Measurements from ENCODE around the gene TMEM131L.
A peak's percentile ranks its signal among the peaks of the same experiment; 100 is the strongest.

Gene TMEM131L

DNA sequence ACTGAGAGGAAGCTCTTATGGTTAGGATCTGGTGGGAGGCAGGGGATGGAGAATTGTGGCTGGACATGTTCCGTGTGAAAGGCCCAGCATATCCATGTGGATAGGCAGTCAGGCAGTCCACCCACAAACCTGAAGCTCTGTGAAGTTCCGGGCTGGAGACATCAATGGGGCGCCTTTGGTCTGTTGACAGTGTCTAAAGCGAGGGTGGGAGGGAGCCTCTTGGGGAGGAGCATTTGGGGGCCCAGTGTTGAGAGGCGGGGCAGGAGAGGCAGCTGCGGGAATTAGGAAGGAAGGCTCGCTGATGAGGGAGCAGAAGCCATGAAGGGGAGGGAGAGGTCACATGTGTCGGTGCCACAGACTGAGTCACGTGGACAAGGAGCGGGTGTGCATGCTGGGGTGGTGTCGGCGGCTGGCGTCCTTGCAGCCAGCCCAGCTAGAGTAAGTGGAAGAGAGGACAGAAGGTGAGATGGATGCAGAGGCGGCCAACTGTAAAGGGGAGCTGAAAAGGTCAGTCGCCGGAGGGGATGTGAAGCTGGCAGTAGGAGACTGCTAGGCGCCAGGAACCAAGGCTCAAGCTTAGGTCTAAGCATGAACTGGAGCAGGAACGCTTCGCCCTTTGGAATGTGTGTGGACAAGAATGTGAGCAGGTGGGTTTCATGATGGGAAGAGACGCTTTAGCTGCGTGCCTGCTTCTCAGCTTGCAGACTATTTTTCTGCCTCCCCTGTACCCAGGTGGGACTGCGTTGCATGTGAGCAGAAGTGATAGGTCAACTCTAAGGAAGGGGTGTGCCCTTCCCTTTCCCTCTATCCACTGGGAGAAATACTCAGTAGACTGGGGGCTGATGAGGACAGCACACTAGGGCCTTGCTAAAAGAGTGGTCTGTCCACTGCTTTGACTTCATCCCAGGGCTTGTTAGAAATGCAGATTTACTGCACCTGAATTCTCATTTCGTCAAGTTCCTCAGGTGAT lies 174.0 kb downstream of the TMEM131L start:
- Histone ChIP-seq H3K9ac (peak overlapping the region in 3 of 11 experiments; percentile 5 to 66 (median 50); a peak in 6 of 22 replicates), H3K4me2 (peak overlapping the region; percentile 19 to 93 (median 54)), H3K4me1 (peaks cover 61 to 86% (median 74%) of the 10 kb centered on the region in 10 experiments), H3K9me3 (replicated peaks in 1 of 11) (peaks cover under 1 to 10% (median 3%) of the 10 kb centered on the region in 11 experiments; a peak in 20 of 22 replicates), H3K27me3 (no peaks in the 10 kb centered on the region), H3K27ac (peak overlapping the region in 7 of 11 experiments; percentile 4 to 44 (median 26); a peak in 11 of 22 replicates), H4K20me1 (peaks cover 0 to 12% (median 0%) of the 10 kb centered on the region in 11 experiments; a peak in 1 of 22 replicates), H3K36me3 (peaks cover 9 to 39% (median 34%) of the 10 kb centered on the region in 11 experiments), H3K4me3 (peak overlapping the region in 4 of 10 experiments; percentile 2 to 51 (median 25); a peak in 7 of 20 replicates)
- no peak for TF ChIP-seq Cebpa-rat (IDR thresholded peaks at IDR 0.05)

DNA sequence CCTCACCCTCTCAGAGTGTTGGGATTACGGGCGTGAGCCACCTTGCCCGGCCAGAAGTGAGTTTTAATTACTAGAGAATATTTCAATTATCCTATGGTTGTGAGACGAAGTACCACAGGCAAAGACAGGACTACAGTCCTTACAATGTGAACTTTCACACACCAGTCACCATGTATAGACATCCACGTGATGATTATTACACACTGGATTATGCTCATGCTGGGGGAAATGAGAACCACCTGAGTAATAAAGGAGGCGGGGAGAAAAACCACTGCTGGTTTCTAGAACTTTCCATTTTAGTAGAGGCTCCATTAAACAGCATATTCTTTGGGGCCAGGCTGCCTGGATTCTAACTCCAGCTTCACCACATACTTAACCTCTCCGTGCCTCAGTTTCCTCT lies 175.4 kb downstream of the TMEM131L start:
- Histone ChIP-seq H3K27me3 (no peaks in the 10 kb centered on the region), H3K36me3 (peaks cover 13 to 24% (median 21%) of the 10 kb centered on the region in 11 experiments; a peak in 21 of 22 replicates), H4K20me1 (0 out of 22 replicates have a peak, but pooled peaks cover 0 to 4% (median 0%) of the 10 kb centered on the region in 11 experiments), H3K9me3 (replicated peaks in 1 of 11) (peaks cover 5 to 15% (median 7%) of the 10 kb centered on the region in 11 experiments; a peak in 20 of 22 replicates), H3K4me3 (peak overlapping the region in 2 of 10 experiments; percentile 46 to 51; a peak in 4 of 20 replicates), H3K4me2 (peak overlapping the region; percentile 19 to 93 (median 54); a peak in 15 of 22 replicates), H3K27ac (peak overlapping the region in 4 of 11 experiments; percentile 20 to 34 (median 28); a peak in 5 of 22 replicates), H3K4me1 (peaks cover 48 to 85% (median 60%) of the 10 kb centered on the region in 10 experiments), H3K9ac (peak overlapping the region in 3 of 11 experiments; percentile 5 to 66 (median 50); a peak in 3 of 22 replicates)
- no peak for TF ChIP-seq Cebpa-rat (IDR thresholded peaks at IDR 0.05)

- H4K20me1 ChIP-seq, result no peaks in the 10 kb centered on the region
- no peak overlapping the region for H3K9ac ChIP-seq
- H3K4me2 ChIP-seq, result peak overlapping the region in 10 of 11 experiments; percentile 18 to 93 (median 37); a peak in 14 of 22 replicates
- peaks cover 56 to 93% (median 71%) of the 10 kb centered on the region in 10 experiments for H3K4me1 ChIP-seq
- no peak overlapping the region; a peak in 1 of 20 replicates for H3K4me3 ChIP-seq
- TF ChIP-seq Cebpa-rat (IDR thresholded peaks at IDR 0.05), result peak in 2 of 11 experiments; percentile 19 to 23; a peak in 1 of 22 replicates
- peaks cover 0 to 22% (median 3%) of the 10 kb centered on the region in 11 experiments; a peak in 7 of 22 replicates for H3K36me3 ChIP-seq
- H3K9me3 ChIP-seq (replicated peaks in 1 of 11), result peaks cover 5 to 21% (median 7%) of the 10 kb centered on the region in 11 experiments; a peak in 20 of 22 replicates
- H3K27ac ChIP-seq, result peak overlapping the region in 5 of 11 experiments; percentile 22 to 46 (median 33); a peak in 8 of 22 replicates
- H3K27me3 ChIP-seq, result no peaks in the 10 kb centered on the region
These were observed 177.5 kb downstream of the TMEM131L start for GRCh38 chr4:153643406-153644383.

DNA sequence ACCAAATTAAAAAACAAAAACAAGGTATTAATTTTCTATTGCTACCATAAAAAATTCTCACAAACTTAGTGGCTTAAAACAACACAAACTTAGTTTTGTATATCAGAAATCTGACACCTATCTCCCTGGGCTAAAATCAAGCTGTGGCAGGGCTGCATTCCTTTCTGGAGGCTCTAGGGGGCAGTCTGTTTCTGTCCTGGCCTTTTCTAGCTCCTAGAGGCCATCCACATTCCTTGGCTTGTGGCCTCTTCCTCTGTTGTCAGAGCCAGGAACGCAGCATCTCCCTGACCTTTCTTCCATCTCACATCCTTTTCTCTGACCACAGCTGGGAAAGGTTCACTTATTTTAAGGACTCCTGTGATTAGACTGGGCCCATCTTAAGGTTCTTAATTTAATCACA lies 179.0 kb downstream of the TMEM131L start:
- Histone ChIP-seq H3K9ac (no peak overlapping the region), H3K9me3 (replicated peaks in 1 of 11) (peaks cover 5 to 21% (median 7%) of the 10 kb centered on the region in 11 experiments; a peak in 20 of 22 replicates), H4K20me1 (no peaks in the 10 kb centered on the region), H3K27ac (no peak overlapping the region), H3K36me3 (peaks cover 0 to 22% (median 0%) of the 10 kb centered on the region in 11 experiments; a peak in 6 of 22 replicates), H3K4me3 (no peak overlapping the region), H3K4me1 (peaks cover 46 to 97% (median 66%) of the 10 kb centered on the region in 10 experiments), H3K27me3 (no peaks in the 10 kb centered on the region), H3K4me2 (peak overlapping the region in 1 of 11 experiments; percentile 4; a peak in 2 of 22 replicates)
- TF ChIP-seq Cebpa-rat (IDR thresholded peaks at IDR 0.05), result no peak

DNA sequence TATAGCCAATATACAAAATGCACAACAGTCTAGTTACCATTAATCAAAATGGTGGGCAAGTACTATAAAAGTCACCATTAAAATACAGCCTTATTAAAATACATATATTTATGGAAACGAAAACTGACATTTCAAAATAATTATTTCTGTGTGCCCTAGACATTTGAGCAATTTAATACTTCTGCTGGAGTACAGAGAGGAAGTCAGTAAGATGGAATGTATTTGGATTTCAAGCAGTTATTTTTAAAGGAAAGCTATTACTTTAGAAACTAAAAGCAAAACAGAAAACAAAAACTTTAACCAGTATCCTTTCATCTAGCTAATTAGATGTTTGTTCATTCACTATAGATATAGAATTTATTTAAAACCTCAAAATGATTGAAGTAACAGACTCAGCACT lies 180.1 kb downstream of the TMEM131L start:
- peak overlapping the region in 3 of 11 experiments; percentile 71 to 80 (median 71); a peak in 4 of 22 replicates for H3K4me2 ChIP-seq
- H3K27ac ChIP-seq, result 0 out of 22 replicates have a peak overlapping the region, but pooled peaks of 1 of the 11 experiments have one; percentile 6
- no peak overlapping the region for H3K4me3 ChIP-seq
- H3K36me3 ChIP-seq, result peaks cover 0 to 22% (median 0%) of the 10 kb centered on the region in 11 experiments; a peak in 6 of 22 replicates
- peaks cover 43 to 97% (median 65%) of the 10 kb centered on the region in 10 experiments for H3K4me1 ChIP-seq
- no peak overlapping the region for H3K9ac ChIP-seq
- no peaks in the 10 kb centered on the region for H3K27me3 ChIP-seq
- no peaks in the 10 kb centered on the region for H4K20me1 ChIP-seq
- peaks cover 5 to 21% (median 7%) of the 10 kb centered on the region in 11 experiments; a peak in 20 of 22 replicates for H3K9me3 ChIP-seq (replicated peaks in 1 of 11)
- TF ChIP-seq Cebpa-rat (IDR thresholded peaks at IDR 0.05), result no peak

GRCh38 chr4:153646978-153647377 lies 180.8 kb downstream of the TMEM131L start:
- peaks cover 0 to 22% (median 0%) of the 10 kb centered on the region in 11 experiments; a peak in 6 of 22 replicates for H3K36me3 ChIP-seq
- peaks cover 43 to 96% (median 65%) of the 10 kb centered on the region in 10 experiments for H3K4me1 ChIP-seq
- H3K4me2 ChIP-seq, result peak overlapping the region in 8 of 11 experiments; percentile 1 to 80 (median 71); a peak in 11 of 22 replicates
- peaks cover 5 to 21% (median 7%) of the 10 kb centered on the region in 11 experiments; a peak in 20 of 22 replicates for H3K9me3 ChIP-seq (replicated peaks in 1 of 11)
- H3K27me3 ChIP-seq, result no peaks in the 10 kb centered on the region
- peak overlapping the region in 3 of 11 experiments; percentile 6 to 50 (median 19); a peak in 3 of 22 replicates for H3K27ac ChIP-seq
- no peaks in the 10 kb centered on the region for H4K20me1 ChIP-seq
- no peak overlapping the region for H3K9ac ChIP-seq
- H3K4me3 ChIP-seq, result no peak overlapping the region
- TF ChIP-seq Cebpa-rat (IDR thresholded peaks at IDR 0.05), result no peak

GRCh38 chr4:153647975-153648374 lies 181.8 kb downstream of the TMEM131L start:
- Histone ChIP-seq H3K4me2 (peak overlapping the region; percentile 15 to 80 (median 68)), H3K36me3 (peaks cover 0 to 22% (median 0%) of the 10 kb centered on the region in 11 experiments; a peak in 6 of 22 replicates), H4K20me1 (no peaks in the 10 kb centered on the region), H3K27ac (peak overlapping the region in 7 of 11 experiments; percentile 0 to 50 (median 19); a peak in 8 of 22 replicates), H3K9ac (peak overlapping the region in 1 of 11 experiments; percentile 21; a peak in 2 of 22 replicates), H3K4me1 (peaks cover 43 to 96% (median 67%) of the 10 kb centered on the region in 10 experiments), H3K4me3 (no peak overlapping the region), H3K9me3 (replicated peaks in 1 of 11) (peaks cover 5 to 21% (median 7%) of the 10 kb centered on the region in 11 experiments; a peak in 20 of 22 replicates), H3K27me3 (no peaks in the 10 kb centered on the region)
- no peak for TF ChIP-seq Cebpa-rat (IDR thresholded peaks at IDR 0.05)
